Measurements from ENCODE around the gene TEAD1. TPM values are rescaled to one million over a fixed set of nuclear protein-coding genes. Genes with fewer than 3 reads are reported as not detected.

TEAD1 gene
- total and polyA plus RNA-seq, 4 donors: 9.1 to 38.4 (median 10.7) TPM

- Histone ChIP-seq H3K27ac (ENCODE audit: low read depth in 1 of 2, low read length in 2 of 2) (no peak overlapping the region), H3K4me1 (ENCODE audit: control insufficient read depth in 4 of 4, insufficient read depth in 4 of 4, low read length in 3 of 4) (no peaks in the 10 kb centered on the region), H3K9ac (ENCODE audit: low read depth in 1 of 2, low read length in 2 of 2) (no peak overlapping the region), H3K27me3 (ENCODE audit: control insufficient read depth in 4 of 4, insufficient read depth in 4 of 4, low read length in 3 of 4) (peaks cover 0 to 2% (median 0%) of the 10 kb centered on the region in 4 donors), H3K36me3 (ENCODE audit: control insufficient read depth in 4 of 4, insufficient read depth in 3 of 4, low read depth in 1 of 4, low read length in 3 of 4) (no peaks in the 10 kb centered on the region), H3K4me3 (ENCODE audit: low read depth in 1 of 3, low read length in 3 of 3) (no peak overlapping the region), H3K9me3 (ENCODE audit: control insufficient read depth in 4 of 4, low read length in 3 of 4) (no peaks in the 10 kb centered on the region)
- WGBS: 82% methylated on average over 8 of the region's 8 CpGs
- no peak for DNase-seq (ENCODE audit: low spot score)
- TF ChIP-seq RXRA (IDR thresholded peaks at IDR 0.05) (no peak), NR2F2 (IDR thresholded peaks at IDR 0.05) (no peak), SP1 (IDR thresholded peaks at IDR 0.05) (no peak), ATF3 (IDR thresholded peaks at IDR 0.05) (no peak), HNF4A (conservative IDR thresholded peaks at IDR 0.05) (no peak), REST (IDR thresholded peaks at IDR 0.05) (no peak), JUND (IDR thresholded peaks at IDR 0.05) (no peak), HNF4G (IDR thresholded peaks at IDR 0.05) (no peak), RAD21 (IDR thresholded peaks at IDR 0.05) (no peak), YY1 (IDR thresholded peaks at IDR 0.05) (no peak), MAX (IDR thresholded peaks at IDR 0.05) (no peak), EGR1 (IDR thresholded peaks at IDR 0.05; ENCODE audit: low read depth in 2 of 2) (no peak), GABPA (IDR thresholded peaks at IDR 0.05 in 1 of 2, conservative IDR thresholded peaks at IDR 0.05 in 1 of 2) (no peak), FOXA1 (IDR thresholded peaks at IDR 0.05) (no peak), FOXA2 (IDR thresholded peaks at IDR 0.05) (no peak)
- TF ChIP-seq, protein P1, sequence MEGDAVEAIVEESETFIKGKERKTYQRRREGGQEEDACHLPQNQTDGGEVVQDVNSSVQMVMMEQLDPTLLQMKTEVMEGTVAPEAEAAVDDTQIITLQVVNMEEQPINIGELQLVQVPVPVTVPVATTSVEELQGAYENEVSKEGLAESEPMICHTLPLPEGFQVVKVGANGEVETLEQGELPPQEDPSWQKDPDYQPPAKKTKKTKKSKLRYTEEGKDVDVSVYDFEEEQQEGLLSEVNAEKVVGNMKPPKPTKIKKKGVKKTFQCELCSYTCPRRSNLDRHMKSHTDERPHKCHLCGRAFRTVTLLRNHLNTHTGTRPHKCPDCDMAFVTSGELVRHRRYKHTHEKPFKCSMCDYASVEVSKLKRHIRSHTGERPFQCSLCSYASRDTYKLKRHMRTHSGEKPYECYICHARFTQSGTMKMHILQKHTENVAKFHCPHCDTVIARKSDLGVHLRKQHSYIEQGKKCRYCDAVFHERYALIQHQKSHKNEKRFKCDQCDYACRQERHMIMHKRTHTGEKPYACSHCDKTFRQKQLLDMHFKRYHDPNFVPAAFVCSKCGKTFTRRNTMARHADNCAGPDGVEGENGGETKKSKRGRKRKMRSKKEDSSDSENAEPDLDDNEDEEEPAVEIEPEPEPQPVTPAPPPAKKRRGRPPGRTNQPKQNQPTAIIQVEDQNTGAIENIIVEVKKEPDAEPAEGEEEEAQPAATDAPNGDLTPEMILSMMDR (IDR thresholded peaks at IDR 0.05; ENCODE audit: low read depth, low read length, missing input control): no peak
Measured at GRCh38 chr11:12986194-12986898, 312.1 kb downstream of the TEAD1 start.

GRCh38 chr11:12989428-12990161 is 315.4 kb downstream of the TEAD1 start:
- no peaks in the 10 kb centered on the region for H3K9me3 ChIP-seq (ENCODE audit: control insufficient read depth in 4 of 4, low read length in 3 of 4)
- H3K4me1 ChIP-seq (ENCODE audit: control insufficient read depth in 4 of 4, insufficient read depth in 4 of 4, low read length in 3 of 4): no peaks in the 10 kb centered on the region
- H3K4me3 ChIP-seq (ENCODE audit: low read depth in 1 of 3, low read length in 3 of 3): no peak overlapping the region
- WGBS: 90% methylated on average over 13 of the region's 13 CpGs
- no peaks in the 10 kb centered on the region for H3K27me3 ChIP-seq (ENCODE audit: control insufficient read depth in 4 of 4, insufficient read depth in 4 of 4, low read length in 3 of 4)
- no peak overlapping the region for H3K27ac ChIP-seq (ENCODE audit: low read depth in 1 of 2, low read length in 2 of 2)
- TF ChIP-seq HNF4G (IDR thresholded peaks at IDR 0.05) (no peak), TAF1 (conservative IDR thresholded peaks at IDR 0.05) (no peak), FOXA1 (IDR thresholded peaks at IDR 0.05) (no peak), REST (IDR thresholded peaks at IDR 0.05) (no peak), NR2F2 (IDR thresholded peaks at IDR 0.05) (no peak), RXRA (IDR thresholded peaks at IDR 0.05) (no peak), HNF4A (conservative IDR thresholded peaks at IDR 0.05) (no peak), SP1 (IDR thresholded peaks at IDR 0.05) (no peak), RAD21 (IDR thresholded peaks at IDR 0.05) (no peak), MAX (IDR thresholded peaks at IDR 0.05) (no peak), JUND (IDR thresholded peaks at IDR 0.05) (no peak), FOXA2 (IDR thresholded peaks at IDR 0.05) (no peak)
- TF ChIP-seq, protein P2, sequence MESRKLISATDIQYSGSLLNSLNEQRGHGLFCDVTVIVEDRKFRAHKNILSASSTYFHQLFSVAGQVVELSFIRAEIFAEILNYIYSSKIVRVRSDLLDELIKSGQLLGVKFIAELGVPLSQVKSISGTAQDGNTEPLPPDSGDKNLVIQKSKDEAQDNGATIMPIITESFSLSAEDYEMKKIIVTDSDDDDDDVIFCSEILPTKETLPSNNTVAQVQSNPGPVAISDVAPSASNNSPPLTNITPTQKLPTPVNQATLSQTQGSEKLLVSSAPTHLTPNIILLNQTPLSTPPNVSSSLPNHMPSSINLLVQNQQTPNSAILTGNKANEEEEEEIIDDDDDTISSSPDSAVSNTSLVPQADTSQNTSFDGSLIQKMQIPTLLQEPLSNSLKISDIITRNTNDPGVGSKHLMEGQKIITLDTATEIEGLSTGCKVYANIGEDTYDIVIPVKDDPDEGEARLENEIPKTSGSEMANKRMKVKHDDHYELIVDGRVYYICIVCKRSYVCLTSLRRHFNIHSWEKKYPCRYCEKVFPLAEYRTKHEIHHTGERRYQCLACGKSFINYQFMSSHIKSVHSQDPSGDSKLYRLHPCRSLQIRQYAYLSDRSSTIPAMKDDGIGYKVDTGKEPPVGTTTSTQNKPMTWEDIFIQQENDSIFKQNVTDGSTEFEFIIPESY (IDR thresholded peaks at IDR 0.05): no peak
- no peak overlapping the region for H3K9ac ChIP-seq (ENCODE audit: low read depth in 1 of 2, low read length in 2 of 2)
- DNase-seq (ENCODE audit: low spot score): no peak
- H3K36me3 ChIP-seq (ENCODE audit: control insufficient read depth in 4 of 4, insufficient read depth in 3 of 4, low read depth in 1 of 4, low read length in 3 of 4): no peaks in the 10 kb centered on the region

Measured in liver (tissue), 9 donors.